Upper lobe of left lung (tissue), 4 donors: ENCODE results near the gene ACSL3.

Experiments
- CTCF ChIP-seq, 6 experiments: fragments of 450-650 bp in 4 of 6; fragments of 200-600 bp in 2 of 6; sonication (generic) in 2 of 6; IDR thresholded peaks; one replicate each; pipeline ENCODE4 v1.5.1; 2016 to 2019; ENCODE audit warnings: antibody characterized with exemption in 6 of 6
- EP300 ChIP-seq, 4 donors: sonication (generic); formaldehyde crosslinking; IDR thresholded peaks; one replicate each; pipeline ENCODE4 v1.5.1; 2017; ENCODE audit warnings: antibody characterized with exemption in 4 of 4, control low read depth in 2 of 4
- POLR2A ChIP-seq, 4 donors: fragments of 450-650 bp; IDR thresholded peaks; one replicate each; pipeline ENCODE4 v1.5.1; 2016 to 2017; ENCODE audit warnings: antibody characterized with exemption in 4 of 4, mild to moderate bottlenecking in 2 of 4
- POLR2AphosphoS5 ChIP-seq, 2 donors: sonication (generic); formaldehyde crosslinking; IDR thresholded peaks; one replicate each; pipeline ENCODE4 v1.5.1; 2017; ENCODE audit warnings: antibody characterized with exemption in 2 of 2

DNA sequence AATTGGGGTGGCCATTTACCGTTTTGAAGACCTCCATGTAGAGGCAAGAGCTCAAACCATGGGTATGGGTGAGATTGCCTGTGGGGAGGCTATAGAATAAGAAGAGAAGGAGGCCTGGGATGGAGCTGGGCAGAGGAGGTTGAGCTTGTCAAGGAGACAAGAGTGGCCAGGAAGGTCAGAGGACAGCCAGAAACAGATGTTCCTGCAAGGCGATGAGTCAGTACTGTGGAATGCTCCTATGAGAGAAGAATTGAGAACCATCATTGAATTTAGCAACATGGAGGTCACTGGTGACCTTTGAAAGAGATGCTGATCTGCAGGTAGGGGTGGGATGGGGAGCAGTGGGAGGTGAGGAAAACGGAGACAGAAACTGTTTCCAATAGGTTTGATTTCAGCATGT lies 3.5 kb downstream of the ACSL3 start:
- no peak for TF ChIP-seq EP300 (IDR thresholded peaks at IDR 0.05)
- TF ChIP-seq CTCF (IDR thresholded peaks at IDR 0.05), result no peak
- no peak for TF ChIP-seq POLR2AphosphoS5 (IDR thresholded peaks at IDR 0.05)
- TF ChIP-seq POLR2A (IDR thresholded peaks at IDR 0.05), result no peak
